HG02938 (cell line): ENCODE measurements around the gene OAS2.

ENCODE experiments used
- ATAC-seq: cut with Tn5 transposase; IDR thresholded peaks from one replicate; pipeline ENCODE4 v1.9.1; 2021; ENCODE audit warnings: mild to moderate bottlenecking, moderate library complexity; ENCODE audit not compliant: unreplicated experiment

OAS2 gene

DNA sequence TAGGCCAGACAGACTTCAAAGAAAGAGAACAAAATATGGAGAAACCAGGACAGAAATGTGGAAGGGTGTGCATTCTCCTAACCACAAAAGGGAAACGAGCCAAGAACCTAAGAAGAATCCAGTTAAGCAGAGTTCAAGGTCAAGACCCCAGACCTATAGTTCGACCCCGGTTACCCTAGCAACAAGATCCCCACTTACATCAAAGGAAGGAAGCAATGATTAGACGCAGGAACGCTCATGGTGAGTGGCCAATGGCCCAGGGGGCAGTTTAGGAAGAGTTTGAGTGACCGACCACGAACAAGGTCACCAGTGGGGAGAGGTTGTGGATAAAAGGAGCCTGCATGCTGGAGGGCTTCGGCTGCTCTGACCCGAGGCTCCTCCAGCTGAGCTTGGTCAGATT lies 36.2 kb downstream of the OAS2 start:
- no peak for ATAC-seq

DNA sequence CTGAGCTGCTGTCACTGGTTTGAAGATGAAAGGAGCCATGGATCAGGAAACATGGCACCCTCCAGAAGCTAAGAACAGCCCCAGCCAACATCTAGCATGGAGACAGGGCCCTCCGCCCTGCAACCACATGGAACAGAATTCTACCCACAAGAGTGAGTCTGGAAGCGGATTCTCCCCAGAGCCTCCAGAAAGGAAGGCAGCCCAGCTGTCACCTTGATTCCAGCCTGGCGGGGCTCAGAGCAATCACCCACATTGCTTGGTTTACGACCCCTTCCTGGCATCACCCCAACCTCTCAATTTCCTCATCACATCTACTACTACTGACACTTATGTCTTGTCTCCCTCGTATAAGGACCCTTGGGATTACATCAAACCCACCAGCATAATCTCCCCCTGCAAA lies 38.5 kb downstream of the OAS2 start:
- no peak for ATAC-seq

DNA sequence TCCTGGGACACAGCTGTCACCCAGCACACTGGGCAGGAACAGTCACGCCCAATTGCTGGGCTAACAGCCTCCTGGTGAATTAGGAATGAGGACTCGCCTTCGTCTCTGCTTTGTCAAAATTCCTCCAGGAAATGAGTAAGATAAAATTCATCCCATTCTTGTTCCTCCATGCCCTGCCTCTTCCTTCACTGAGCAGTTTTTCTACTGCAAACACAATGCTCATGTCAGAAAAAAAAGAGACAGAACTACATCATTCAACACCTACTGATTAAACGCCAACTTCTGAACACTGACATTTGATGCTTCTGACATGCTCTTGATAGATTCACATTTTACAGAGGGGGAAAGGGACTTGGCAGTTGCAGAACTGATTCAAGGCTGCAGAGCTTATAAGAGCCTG lies 40.7 kb downstream of the OAS2 start:
- no peak for ATAC-seq

DNA sequence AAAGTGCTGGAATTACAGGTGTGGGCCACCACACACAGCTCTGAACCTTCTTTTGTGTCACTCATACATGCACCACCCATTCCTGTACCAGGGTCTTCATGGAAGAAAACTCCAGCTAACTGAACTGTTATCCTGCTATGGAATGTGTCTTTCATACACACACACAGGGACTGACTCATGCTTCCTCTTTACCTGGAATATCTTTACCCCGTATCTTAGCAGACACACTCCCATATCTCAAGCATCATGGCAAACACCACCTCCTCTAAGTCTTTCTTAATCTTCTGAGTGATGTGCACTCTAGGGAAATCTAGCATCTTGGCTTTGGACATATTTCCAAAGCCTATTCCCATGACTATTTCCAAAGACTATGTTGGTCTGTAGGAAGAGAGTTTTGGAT lies 43.2 kb downstream of the OAS2 start:
- no peak for ATAC-seq

DNA sequence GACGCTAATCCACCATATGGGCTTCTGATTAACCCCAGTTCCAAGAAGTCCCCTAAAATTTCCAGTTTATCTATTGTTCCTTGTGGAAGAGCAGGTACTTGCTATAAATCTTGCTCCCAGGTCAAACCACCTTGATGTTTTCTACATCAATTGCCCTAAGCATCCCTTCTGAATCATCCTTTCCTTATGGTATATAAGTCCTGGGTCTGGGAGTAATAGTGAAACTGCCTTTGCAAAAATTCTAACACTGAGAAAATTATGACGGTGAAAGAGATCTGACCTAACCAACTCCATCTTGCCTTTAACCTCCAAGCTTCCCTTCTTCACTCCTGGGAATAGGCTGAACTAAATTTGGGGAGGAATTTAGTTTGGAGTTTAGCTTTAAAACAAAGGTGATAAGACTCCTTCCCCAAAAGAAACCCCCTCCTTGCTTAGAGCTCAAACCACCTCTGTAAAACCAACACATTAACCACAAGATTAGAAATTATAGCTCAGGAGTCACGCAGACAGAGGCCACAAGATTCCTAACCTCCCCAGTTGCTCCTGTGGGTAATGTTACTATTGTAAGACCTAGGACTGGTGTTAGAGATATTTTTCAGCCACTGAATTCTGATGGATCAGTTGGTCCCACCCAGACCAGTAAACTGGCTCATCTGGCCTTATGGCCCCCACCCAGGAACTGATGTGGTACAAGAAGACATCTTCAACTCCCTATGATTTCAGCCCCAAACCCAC lies 44.4 kb downstream of the OAS2 start:
- ATAC-seq: no peak

DNA sequence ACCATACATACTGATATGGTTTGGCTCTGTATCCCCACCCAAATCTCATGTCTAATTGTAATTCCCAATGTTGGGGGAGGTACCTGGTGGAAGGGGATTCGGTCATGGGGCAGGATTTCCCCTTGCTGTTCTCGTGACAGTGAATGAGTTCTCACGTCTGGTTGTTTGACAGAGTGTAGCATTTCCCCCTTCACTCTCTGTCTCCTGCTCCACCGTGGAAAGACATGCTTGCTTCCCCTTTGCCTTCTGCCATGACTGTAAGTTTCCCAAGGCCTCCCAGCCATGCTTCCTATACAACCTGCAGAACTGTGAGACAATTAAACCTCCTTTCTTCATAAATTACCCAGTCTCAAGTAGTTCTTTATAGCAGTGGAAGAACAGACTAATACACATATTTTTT lies 49.4 kb downstream of the OAS2 start:
- ATAC-seq: no peak

DNA sequence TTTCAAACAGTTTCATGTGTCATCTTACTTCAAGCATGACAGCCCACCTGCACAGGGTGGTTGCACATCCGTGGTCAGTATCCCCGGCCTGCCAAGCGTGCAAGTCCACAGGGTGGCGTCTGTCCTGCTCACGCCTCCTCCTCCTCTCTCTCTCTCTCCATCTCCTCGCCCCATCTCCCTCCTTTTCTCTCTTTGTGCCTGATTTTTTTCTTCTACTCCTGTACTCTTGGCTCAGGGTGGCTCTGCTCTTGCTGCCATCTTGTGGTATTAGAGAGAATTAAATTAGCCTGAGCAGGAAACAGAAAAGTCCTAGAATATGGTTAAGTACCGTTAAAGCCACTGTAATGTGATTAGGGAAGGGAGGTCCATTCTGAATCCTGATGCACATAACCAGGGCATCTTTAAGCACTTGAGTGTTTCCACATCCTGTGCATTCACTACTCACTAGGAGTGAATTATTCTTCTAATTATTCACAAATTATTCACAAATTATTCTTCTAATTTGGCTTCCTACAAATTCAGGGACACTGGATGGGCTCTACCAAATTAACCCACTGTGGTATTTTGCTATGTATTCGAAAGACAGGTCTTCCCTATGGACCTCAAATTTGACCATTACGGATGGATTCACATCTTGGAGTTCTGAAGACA lies 52.7 kb downstream of the OAS2 start:
- ATAC-seq: no peak

DNA sequence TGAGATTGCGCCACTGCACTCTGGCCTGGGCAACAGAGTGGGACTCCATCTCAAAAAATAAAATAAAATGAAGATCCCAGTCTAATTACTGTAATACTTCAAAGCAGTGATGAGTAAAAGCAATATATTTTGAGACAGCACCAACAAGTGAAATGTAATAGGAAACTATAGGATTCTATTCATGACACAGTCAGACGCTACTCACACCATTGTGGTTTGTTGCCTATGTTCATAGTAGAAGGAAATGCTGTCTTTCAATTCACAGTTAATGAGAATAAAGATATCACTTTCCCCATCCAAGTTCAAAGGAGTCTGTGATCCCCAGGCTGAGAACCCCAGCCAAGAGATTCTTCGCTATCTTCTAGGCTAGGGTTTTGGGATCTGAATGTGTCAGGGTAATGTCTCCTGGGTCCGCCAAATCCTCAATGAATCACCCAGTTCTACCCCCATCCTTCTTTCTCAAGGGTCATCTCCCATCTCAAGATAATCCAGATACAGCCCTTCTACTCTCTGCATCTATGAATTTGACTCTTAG lies 61.7 kb downstream of the OAS2 start:
- no peak for ATAC-seq

DNA sequence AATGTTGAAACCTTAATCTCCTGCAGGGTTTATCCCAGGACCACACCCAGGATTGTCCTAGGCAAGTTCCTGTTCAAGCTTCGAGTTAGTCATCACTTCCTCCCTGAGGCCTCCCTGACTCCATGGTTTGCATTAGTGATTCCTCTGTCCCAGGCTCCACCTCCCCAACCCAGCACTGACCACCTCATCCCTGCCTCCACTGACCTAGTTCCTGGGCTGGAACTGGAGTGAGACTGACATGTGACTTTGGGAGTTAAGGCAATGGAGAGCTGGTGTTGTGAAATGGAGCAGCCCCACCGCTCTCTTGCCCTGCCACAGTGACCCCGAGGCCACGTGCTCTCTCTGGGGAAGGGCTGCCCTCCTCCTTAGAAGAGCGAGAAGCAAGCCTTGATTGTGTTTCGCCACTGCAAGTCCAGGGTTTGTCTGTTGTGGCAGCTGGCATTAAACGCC lies 62.4 kb downstream of the OAS2 start:
- ATAC-seq: no peak

DNA sequence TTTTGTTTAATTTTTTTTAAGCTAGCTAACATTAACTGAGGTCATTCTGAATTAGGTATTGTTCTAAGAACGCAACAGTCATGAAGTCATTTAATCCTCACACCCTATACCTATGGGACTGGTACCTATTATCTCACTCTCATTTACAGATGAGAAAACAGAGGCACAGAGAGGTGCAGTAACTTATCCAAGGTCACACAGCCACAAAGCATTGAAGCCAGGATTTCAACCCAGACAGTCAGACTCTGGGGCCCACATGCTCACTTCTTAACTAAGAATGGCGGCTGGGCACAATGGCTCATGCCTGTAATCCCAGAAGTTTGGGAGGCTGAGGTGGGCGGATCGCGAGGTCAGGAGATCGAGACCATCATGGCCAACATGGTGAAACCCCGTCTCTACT lies 63.2 kb downstream of the OAS2 start:
- no peak for ATAC-seq

DNA sequence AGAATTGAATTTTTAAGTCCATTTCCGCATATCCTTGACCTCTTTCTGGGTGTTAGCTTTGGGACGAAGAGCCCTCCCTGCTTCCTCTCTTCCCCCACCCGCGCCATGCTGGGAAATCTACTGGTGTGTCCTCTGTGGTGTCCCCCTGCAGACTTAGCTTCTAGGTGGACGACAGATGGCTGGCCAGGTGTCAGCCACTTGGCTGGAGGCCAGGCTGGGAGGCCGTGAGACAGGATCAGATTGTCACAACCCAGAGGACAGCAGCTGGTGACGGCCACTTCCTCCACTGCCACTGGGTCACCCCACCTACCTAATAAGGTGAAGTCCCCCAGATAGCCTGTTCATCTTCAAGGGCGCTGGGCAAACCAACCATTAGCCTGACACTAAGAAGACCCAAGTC lies 64.9 kb downstream of the OAS2 start:
- no peak for ATAC-seq

DNA sequence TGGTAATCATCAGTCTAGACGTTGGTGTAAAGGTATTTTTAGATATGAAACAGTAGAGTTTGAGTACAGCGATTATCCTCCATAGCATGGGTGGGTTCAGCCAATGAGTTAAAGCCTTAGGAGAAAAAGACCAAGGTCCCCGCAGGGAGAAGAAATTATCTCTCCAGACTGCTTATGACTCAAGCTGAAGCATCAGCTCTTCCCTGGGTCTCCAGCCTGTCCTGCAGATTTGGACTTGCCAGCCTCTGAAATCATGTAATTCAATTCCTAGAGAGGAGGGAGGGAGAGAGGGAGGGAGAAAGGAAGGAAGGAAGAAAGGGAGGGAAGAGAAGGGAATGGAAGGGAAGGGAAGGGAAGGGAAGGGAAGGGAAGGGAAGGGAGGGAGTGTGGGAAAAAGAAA lies 66.2 kb downstream of the OAS2 start:
- ATAC-seq: no peak

DNA sequence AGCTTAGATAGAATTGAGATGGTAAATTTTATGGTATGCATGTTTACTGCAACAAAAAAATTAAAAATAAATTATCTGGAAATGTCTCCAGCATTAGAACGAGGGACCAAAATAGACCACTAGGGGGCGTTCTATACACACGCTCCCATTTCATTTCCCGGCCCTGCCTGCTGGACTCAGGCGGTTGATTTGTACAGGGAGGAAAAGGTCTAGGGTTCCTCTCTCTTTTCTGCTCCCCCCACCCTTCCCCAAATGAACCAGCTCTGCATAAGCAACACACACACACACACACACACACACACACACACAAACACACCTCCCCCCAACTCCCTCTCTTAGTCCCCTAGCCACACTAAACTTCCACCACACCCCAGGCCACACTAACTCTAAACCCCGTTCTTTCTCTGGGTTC lies 70.4 kb downstream of the OAS2 start:
- no peak for ATAC-seq

DNA sequence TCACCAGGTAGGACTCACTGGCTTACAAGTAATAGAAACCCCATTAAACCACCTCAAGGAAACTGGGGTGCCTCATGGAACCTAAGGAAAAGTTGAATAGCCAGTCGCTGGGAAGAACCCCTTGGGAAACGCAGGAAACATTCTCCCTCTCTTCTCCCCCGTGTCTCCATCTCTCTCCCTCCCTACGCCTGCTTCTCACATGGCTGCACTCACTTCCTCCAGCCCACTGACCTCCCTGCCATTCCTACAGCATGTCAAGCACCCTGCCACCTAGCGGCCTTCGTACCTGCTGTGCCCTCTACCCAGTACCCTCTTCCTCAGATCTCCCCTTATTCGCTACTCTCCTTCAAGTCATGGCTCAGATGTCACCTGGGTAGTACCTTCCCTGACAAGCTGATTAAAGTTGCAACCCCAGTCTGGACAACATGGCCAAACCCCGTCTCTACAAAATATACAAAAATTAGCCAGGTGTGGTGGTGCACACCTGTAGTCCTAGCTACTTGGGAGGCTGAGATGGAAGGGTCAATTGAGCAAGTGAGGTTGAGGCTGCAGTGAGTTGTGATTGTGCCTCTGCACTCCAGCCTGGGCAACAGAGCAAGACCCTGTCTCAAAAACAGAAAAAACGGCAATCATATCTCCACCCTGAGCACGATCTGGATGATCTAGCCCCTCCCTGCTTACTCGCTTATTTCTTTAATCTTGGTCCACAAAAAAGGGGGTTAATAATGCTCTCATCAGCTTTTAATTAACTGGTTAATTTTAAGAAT lies 71.8 kb downstream of the OAS2 start:
- ATAC-seq: no peak

DNA sequence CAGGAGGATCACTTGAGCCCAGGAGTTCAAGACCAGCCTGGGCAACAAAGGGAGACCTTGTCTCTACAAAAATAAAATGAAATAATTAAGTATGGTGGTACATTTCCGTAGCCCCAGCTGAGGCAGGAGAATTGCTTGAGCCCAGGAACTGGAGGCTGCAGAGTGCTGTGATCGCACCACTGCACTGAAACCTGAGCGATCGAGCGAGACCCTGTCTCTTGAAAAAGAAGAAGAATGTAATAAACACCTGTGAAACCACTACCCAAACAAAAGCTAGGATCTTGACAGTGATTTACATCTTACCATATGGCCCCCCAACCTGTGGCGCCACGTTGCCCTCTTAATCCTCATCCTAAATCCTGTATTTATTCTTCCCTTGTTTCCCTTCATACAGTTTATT lies 72.5 kb downstream of the OAS2 start:
- ATAC-seq: no peak

DNA sequence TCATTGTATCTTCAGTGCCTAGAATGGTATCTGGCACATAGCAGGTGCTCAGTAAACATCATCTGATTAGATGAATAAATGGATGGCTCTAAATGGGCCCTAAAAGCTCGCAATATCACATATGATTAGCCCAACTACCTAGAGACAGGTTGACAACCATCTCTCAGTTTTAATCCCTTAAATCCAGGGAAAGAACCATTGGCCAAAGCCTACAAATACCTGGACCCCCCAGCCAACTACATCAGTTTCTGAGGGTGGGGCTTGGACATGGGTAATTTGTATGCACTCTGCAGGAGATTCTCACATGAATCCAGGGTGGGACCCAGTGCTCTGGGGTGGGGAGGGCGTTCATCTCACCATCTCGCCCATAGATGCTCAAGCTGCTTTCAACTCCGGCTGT lies 73.4 kb downstream of the OAS2 start:
- no peak for ATAC-seq

DNA sequence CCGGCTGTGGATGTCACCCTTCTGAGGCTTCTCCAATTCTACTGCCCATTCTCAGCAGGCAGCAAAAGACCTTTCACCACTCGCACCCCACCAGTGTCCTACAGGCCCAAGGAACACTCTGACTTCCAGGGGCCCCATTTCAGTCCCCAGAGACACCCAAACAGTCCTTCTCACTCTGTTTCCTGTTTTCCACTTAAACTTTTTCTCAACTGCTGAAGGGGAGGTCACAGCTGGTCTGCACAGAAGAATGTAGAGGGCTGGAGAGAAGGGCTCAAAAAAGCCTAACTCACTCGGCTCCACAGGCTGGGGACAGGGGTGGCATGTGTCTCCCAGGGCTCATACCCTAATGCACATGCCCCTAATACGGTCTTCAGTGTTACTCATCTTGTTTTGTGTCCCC lies 74.0 kb downstream of the OAS2 start:
- no peak for ATAC-seq

DNA sequence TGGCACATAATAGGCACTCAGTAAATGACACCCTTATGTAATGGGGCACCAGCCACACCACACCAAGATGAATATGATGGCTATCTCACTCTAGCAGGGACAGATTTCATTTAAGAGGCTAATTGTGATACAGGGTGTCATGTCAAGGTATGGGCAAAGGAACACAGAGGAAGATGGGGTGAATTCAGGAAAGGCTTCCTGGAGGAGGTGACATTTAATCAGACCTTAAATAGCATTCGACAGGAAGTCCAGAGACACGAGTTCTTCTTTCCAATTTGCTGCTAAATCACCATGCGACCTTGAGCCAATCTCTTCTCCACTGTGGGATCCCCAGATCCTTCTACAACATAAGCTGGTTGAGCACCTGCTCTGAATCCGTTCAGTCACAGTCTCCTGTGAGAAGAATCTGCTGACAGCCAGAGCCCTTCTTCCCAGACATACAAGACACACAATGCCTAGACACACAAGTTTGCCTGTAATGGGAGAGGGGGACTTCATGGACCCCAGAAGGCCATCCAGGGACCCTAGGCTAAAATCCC lies 76.7 kb downstream of the OAS2 start:
- ATAC-seq: no peak

DNA sequence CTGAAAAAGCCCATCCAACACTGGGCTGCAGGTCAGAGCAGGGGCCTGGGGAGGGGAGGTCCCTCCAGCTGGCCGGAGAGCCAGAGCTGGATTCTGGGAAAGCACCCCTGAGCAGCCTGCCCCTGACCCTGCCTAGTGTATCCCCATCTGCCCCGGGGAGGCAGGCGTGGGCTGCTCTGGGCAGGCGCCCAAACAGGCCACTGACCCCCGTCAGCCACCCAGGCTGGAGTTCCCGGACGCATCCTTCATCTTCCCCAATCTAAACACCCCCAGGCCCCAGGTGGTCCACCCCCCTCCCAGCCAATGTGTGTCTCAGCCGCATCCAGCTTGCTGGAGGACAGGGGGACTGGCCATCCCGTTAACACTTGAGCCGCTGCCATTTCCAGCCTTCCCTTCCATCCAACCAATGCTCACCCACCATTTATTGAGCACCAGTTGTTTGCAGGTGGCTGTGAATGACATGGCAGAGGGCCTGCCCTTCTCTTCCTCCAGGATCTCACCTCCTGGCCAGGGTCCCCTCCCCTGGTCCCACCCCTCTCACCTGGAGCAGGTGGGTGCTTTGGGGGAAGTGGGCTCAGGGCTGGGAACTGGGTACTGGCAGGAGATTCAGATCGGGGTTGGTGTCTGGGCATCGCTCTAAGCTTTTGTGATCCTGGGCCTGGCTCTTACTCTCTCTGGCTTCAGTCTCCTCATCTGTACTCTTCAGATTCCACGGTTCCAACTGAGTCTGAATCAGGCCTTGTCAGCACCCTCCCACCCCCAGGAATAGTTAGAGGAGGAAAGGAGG lies 77.5 kb downstream of the OAS2 start:
- ATAC-seq: no peak

DNA sequence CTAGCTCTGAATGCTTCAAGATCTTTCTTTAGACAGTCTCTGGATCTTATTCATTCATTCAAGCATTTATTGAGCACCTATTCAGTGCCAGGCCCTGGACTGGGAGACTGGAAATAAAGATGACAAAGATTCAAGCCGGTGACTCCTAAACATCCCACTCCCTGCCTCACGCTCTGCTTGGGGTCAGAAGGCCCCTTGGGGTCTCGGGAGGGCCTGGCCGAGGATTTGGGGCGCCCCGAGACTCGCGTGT lies 78.0 kb downstream of the OAS2 start:
- no peak for ATAC-seq
